Smooth muscle cell (in vitro differentiated cells): Measurements from ENCODE around the gene EXOSC2. TPM values are rescaled to one million over a fixed set of nuclear protein-coding genes. Genes with fewer than 3 reads are reported as not detected.
"Not testable (repeated sequence)": the region's sequence is repeated elsewhere in the genome, so short reads cannot be mapped to it uniquely, and the experiment has no call there.

Source experiments
- DNase-seq: peaks from one replicate; lab custom pipeline; 2025; ENCODE audit not compliant: unreplicated experiment; lab: John Stamatoyannopoulos, UW
- H2AFZ ChIP-seq: fragments of 200-600 bp; sonication (generic); 2 replicates; pipeline ENCODE4 v1.6.0; 2016; ENCODE audit warnings: antibody characterized with exemption, low read depth, mild to moderate bottlenecking
- H3F3A ChIP-seq: fragments of 200-600 bp; sonication (generic); 2 replicates; pipeline ENCODE4 v1.6.0; 2017; ENCODE audit warnings: antibody characterized with exemption, low read depth
- H3K27ac ChIP-seq: fragments of 200-600 bp; sonication (generic); 2 replicates; pipeline ENCODE4 v1.5.1; 2016; ENCODE audit warnings: low read depth, mild to moderate bottlenecking
- H3K27me3 ChIP-seq: fragments of 200-600 bp; sonication (generic); 2 replicates; pipeline ENCODE4 v1.6.1; 2016; ENCODE audit warnings: low read depth, mild to moderate bottlenecking
- H3K36me3 ChIP-seq: fragments of 200-600 bp; sonication (generic); 2 replicates; pipeline ENCODE4 v1.5.1; 2016; ENCODE audit warnings: low read depth
- H3K4me1 ChIP-seq: fragments of 200-600 bp; sonication (generic); 2 replicates; pipeline ENCODE4 v1.5.1; 2016; ENCODE audit warnings: low read depth
- H3K4me2 ChIP-seq: fragments of 200-600 bp; sonication (generic); 2 replicates; pipeline ENCODE4 v1.6.0; 2016; ENCODE audit warnings: mild to moderate bottlenecking
- H3K4me3 ChIP-seq: fragments of 200-600 bp; sonication (generic); 2 replicates; pipeline ENCODE4 v1.5.1; 2016; ENCODE audit warnings: mild to moderate bottlenecking
- H3K79me2 ChIP-seq: fragments of 200-600 bp; sonication (generic); 2 replicates; pipeline ENCODE4 v1.6.0; 2016; ENCODE audit warnings: low read depth, mild to moderate bottlenecking
- H3K9ac ChIP-seq: fragments of 200-600 bp; sonication (generic); 2 replicates; pipeline ENCODE4 v1.6.0; 2016; ENCODE audit warnings: low read depth
- H3K9me3 ChIP-seq: fragments of 200-600 bp; sonication (generic); replicated peaks from 2 replicates; pipeline ENCODE4 v1.5.1; 2016; ENCODE audit warnings: low read depth
- H4K20me1 ChIP-seq: fragments of 200-600 bp; sonication (generic); 2 replicates; pipeline ENCODE4 v1.6.0; 2016; ENCODE audit warnings: low read depth
- WGBS: methylation state at CpG from one replicate; pipeline ENCODE4 v1.1.7; 2016; ENCODE audit warnings: low lambda C conversion rate; 5-methylcytosine and 5-hydroxymethylcytosine counted together
- polyA plus RNA-seq: library from polyadenylated mRNA; unstranded; fragments of >200 nt; fragmentation: Nextera tagmentation; extraction: Ambion mirVana; gene quantifications from 2 replicates; pipeline ENCODE4 v1.2.1, GENCODE V29; 2016
- total RNA-seq: library from RNA; depleted of rRNA; stranded (reverse); fragments of >200 nt; gene quantifications from 2 replicates; pipeline ENCODE4 v1.2.3, GENCODE V29; 2014
- TF ChIP-seq, protein P1 (sequence below): fragments of 200-600 bp; sonication (generic); IDR thresholded peaks from 2 replicates; pipeline ENCODE4 v1.5.1; 2017; ENCODE audit warnings: borderline replicate concordance, mild to moderate bottlenecking, antibody characterized with exemption; ENCODE audit not compliant: insufficient read depth, poor library complexity, severe bottlenecking

Gene EXOSC2
- total and polyA plus RNA-seq, 2 experiments from 2014 or later = 14.7 to 15.8 TPM

DNA sequence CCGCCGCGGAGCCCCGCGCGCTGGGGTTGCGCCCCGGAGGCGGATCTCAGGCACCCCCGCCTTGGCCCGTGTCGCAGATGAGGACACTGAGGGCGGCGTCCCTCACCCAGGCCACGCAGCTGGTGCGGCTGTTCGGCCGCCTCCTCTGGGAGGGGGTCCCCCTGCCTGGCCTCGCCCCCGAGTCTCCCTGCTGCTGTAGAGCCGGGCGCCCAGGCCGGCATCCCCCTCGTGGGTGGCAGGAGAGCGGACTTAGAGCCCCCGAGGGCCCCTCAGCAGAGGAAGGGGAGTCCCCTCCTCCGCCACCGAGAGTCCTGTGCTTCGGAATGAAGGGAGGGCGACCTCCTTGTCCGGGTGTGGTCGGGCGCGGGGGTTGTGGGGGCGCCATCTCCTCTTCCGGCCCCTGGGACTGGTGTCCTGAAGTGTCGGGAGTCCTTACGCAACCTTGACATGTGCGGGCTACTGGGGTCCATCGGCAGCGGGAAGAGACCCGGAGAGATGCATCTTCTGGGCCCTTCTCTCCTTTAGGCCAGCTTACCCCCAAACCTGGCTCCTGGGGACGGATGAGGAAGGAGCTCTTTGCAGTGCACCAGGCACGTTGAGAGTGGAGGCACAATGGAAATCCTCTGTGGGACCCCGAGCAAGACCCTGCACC lies 11.7 kb upstream of the EXOSC2 start:
- H4K20me1 ChIP-seq = no peaks in the 10 kb centered on the region
- peak overlapping the region; percentile 92 for H2AFZ ChIP-seq
- H3K27ac ChIP-seq = no peak overlapping the region
- peak overlapping the region; percentile 59 for H3K4me3 ChIP-seq
- peaks cover 23% of the 10 kb centered on the region for H3K27me3 ChIP-seq
- no peaks in the 10 kb centered on the region for H3K36me3 ChIP-seq
- no peaks in the 10 kb centered on the region for H3F3A ChIP-seq
- no peak for DNase-seq
- TF ChIP-seq, protein P1, sequence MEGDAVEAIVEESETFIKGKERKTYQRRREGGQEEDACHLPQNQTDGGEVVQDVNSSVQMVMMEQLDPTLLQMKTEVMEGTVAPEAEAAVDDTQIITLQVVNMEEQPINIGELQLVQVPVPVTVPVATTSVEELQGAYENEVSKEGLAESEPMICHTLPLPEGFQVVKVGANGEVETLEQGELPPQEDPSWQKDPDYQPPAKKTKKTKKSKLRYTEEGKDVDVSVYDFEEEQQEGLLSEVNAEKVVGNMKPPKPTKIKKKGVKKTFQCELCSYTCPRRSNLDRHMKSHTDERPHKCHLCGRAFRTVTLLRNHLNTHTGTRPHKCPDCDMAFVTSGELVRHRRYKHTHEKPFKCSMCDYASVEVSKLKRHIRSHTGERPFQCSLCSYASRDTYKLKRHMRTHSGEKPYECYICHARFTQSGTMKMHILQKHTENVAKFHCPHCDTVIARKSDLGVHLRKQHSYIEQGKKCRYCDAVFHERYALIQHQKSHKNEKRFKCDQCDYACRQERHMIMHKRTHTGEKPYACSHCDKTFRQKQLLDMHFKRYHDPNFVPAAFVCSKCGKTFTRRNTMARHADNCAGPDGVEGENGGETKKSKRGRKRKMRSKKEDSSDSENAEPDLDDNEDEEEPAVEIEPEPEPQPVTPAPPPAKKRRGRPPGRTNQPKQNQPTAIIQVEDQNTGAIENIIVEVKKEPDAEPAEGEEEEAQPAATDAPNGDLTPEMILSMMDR = no peak
- no peaks in the 10 kb centered on the region for H3K9me3 ChIP-seq
- WGBS = 4% methylated on average over 40 of the region's 45 CpGs
- no peaks in the 10 kb centered on the region for H3K79me2 ChIP-seq
- H3K9ac ChIP-seq = no peak overlapping the region
- peak overlapping the region; percentile 97 for H3K4me2 ChIP-seq
- no peaks in the 10 kb centered on the region for H3K4me1 ChIP-seq

DNA sequence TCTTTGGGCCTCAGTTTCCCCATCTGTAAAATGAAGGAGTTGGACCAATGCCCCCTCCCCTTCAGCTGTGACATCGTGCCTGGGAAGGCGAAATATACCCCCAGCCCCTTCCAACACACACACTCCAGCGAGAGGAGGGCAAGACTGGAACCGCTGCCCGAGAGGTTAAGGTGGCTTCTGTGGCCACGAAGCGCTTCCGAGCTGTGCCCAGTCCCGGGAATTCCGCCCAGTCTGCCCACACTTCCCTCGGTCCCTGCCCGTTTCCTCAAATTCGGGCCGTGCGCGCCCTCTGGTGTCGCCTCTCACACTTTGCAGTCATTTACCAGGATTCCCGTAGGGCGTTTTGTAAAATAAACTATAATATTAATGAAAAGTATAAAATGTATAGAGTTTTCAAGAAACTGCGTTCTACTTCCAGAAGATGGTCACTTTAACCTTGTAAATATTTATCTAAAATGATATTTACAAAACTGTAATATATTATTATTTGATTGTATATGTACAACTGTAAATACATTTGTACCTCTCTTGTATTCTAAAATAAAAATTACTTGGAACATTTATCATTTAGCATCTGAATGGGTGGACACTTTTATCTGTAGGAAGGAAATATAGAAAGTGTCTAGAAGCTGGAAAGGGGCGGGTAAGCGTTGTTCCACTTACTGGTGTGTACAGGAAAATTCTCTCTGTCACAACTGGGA lies 11.0 kb upstream of the EXOSC2 start:
- Histone ChIP-seq H3F3A (no peaks in the 10 kb centered on the region), H3K27me3 (peaks cover 21% of the 10 kb centered on the region)
- 5% methylated on average over 22 of the region's 22 CpGs for WGBS

DNA sequence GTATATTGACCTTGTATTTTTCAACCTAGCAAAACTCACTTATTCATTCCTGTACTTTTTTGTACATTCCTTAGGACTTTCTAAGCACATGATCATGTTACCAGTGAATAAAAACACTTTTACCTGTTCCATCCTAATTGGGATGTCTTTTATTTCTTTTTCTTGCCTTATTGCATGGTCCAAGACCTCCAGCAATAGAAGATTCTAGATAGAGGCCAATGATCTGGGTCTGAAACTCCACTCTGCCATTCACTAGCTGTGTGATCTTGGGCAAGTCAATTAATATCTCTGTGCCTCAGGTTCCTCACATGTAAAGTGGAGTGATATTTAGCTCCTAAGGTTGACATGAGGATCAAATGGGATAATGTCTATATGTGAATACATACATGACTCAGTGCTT lies 8.5 kb upstream of the EXOSC2 start:
- TF ChIP-seq, protein P1 = no peak
- H3K9ac ChIP-seq = no peak overlapping the region
- no peaks in the 10 kb centered on the region for H3F3A ChIP-seq
- H3K79me2 ChIP-seq = no peaks in the 10 kb centered on the region
- no peak overlapping the region for H2AFZ ChIP-seq
- H3K4me3 ChIP-seq = no peak overlapping the region
- no peaks in the 10 kb centered on the region for H3K9me3 ChIP-seq
- no peak overlapping the region for H3K27ac ChIP-seq
- H3K36me3 ChIP-seq = no peaks in the 10 kb centered on the region
- DNase-seq = no peak
- H4K20me1 ChIP-seq = no peaks in the 10 kb centered on the region
- peaks cover 7% of the 10 kb centered on the region for H3K27me3 ChIP-seq
- no peaks in the 10 kb centered on the region for H3K4me1 ChIP-seq
- H3K4me2 ChIP-seq = no peak overlapping the region

More for the DNA sequence above, 11.0 kb upstream of the EXOSC2 start:
- Histone ChIP-seq H3K4me2 (peak overlapping the region; percentile 97), H3K36me3 (no peaks in the 10 kb centered on the region), H3K79me2 (no peaks in the 10 kb centered on the region), H3K27ac (no peak overlapping the region), H3K4me3 (peak overlapping the region; percentile 59), H3K4me1 (no peaks in the 10 kb centered on the region), H3K9me3 (no peaks in the 10 kb centered on the region), H4K20me1 (no peaks in the 10 kb centered on the region), H3K9ac (no peak overlapping the region), H2AFZ (no peak overlapping the region)
- TF ChIP-seq, protein P1 = peak; percentile 85
- DNase-seq = peak; percentile 30

DNA sequence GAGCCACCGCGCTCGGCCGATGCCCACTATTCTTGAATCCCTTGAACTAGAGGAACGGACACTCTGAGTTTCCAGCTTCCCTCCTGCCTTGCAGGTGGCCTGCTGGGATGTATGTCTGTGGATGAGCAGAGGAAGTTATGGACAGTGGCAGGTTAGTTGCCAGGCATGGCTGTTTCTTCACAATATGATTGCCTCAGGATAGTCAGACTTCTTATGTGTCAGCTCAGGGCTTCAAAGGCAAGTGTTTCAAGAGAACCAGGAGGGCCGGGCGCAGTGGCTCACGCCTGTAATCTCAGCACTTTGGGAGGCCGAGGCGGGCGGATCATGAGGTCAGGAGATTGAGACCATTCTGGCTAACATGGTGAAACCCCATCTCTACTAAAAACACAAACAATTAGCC lies 7.6 kb upstream of the EXOSC2 start:
- H3K79me2 ChIP-seq, H3K9me3 ChIP-seq, H3K4me3 ChIP-seq, H4K20me1 ChIP-seq, H3K9ac ChIP-seq, H3K36me3 ChIP-seq, H3K4me2 ChIP-seq, H3K4me1 ChIP-seq, H3K27me3 ChIP-seq, H3K27ac ChIP-seq, DNase-seq, H2AFZ ChIP-seq, H3F3A ChIP-seq: not testable (repeated sequence)
- 94% methylated on average over 11 of the region's 11 CpGs for WGBS
